Adrenal gland (tissue), 19 donors: ENCODE results near the gene RSPH4A. TPM values are rescaled to one million over a fixed set of nuclear protein-coding genes. Genes with fewer than 3 reads are reported as not detected.

Experiments
- DNase-seq, 7 donors: peaks; one replicate each; pipeline ENCODE4 v3.0.0-alpha.2; 2019 to 2020
- H3K27ac ChIP-seq, 5 donors: fragments of 200-600 bp; sonication (generic) in 4 of 5; 1 replicate in 3 of 5; 2 replicates in 2 of 5; pipeline versions ENCODE4 v1.5.1 to v1.8.0; 2016 to 2020; ENCODE audit warnings: mild to moderate bottlenecking in 1 of 5
- H3K27me3 ChIP-seq: fragments of 200-600 bp; 2 replicates; pipeline ENCODE4 v1.8.0; 2021
- H3K36me3 ChIP-seq, 2 donors: fragments of 200-600 bp; replicated peaks in 1 of 2; 1 replicate in 1 of 2; 2 replicates in 1 of 2; pipeline versions ENCODE4 v1.5.1 to v1.8.0; 2018 to 2022
- H3K4me1 ChIP-seq, 2 donors: fragments of 200-600 bp; replicated peaks in 1 of 2; 1 replicate in 1 of 2; 2 replicates in 1 of 2; pipeline versions ENCODE4 v1.5.1 to v1.8.0; 2018 to 2021
- H3K4me3 ChIP-seq, 4 donors: fragments of 200-600 bp; sonication (generic) in 3 of 4; one replicate each; pipeline ENCODE4 v1.5.1; 2016 to 2018
- H3K9me3 ChIP-seq, 3 donors: fragments of 200-600 bp; sonication (generic) in 1 of 3; replicated peaks in 1 of 3; 1 replicate in 2 of 3; 2 replicates in 1 of 3; pipeline versions ENCODE4 v1.5.1 to v1.8.0; 2016 to 2021
- POLR2A ChIP-seq, 2 donors: fragments of 450-650 bp; IDR thresholded peaks; one replicate each; pipeline ENCODE4 v1.6.1; 2017; ENCODE audit warnings: antibody characterized with exemption in 2 of 2, mild to moderate bottlenecking in 2 of 2, moderate library complexity in 1 of 2
- WGBS, 4 donors: extraction: QIAGEN DNeasy Blood & Tissue Kit in 2 of 4; methylation state at CpG; one replicate each; pipeline versions ENCODE4 v1.1.5 to v1.1.7; 2013 to 2017; 5-methylcytosine and 5-hydroxymethylcytosine counted together
- intact Hi-C, 2 donors: fragments of 100-400 bp; cut with DNase I; formaldehyde crosslinking; loops; one replicate each; pipeline versions ENCODE4 v1.14.1 to v1.15.0; 2022 to 2023
- long read RNA-seq, 10 donors: library from polyadenylated mRNA in 3 of 10; unstranded in 2 of 10; stranded (forward) in 1 of 10; transcript quantifications; one replicate each; pipeline ENCODE4 v2.0.0 and lab custom pipeline, GENCODE V29; 2021 to 2026
- polyA plus RNA-seq, 3 donors: library from polyadenylated mRNA; stranded (reverse); fragments of 200-250 nt in 2 of 3; fragments of 350-450 nt in 1 of 3; fragmentation: Illumina TruSeq in 1 of 3; extraction: RNeasy Lipid Tissue Mini Kit (QIAGEN cat#74804) in 1 of 3; gene quantifications; one replicate each; pipeline ENCODE4 v1.2.3, GENCODE V29; 2013 to 2014
- total RNA-seq, 9 donors: library from RNA; depleted of rRNA in 4 of 9; stranded (reverse); fragments of >200 nt in 4 of 9; fragments of 120-200 nt in 1 of 9; fragmentation: NEBNext Ultra II Directional in 1 of 9; extraction: Animal tissue kit (Norgen Biotek cat#: 25700) in 1 of 9; gene quantifications; one replicate each; pipeline versions ENCODE4 v1.1.0 to v1.2.4, GENCODE V29; 2013 to 2023
- TF ChIP-seq, protein P1 (sequence below), 6 experiments: fragments of 450-650 bp in 4 of 6; fragments of 200-600 bp in 2 of 6; sonication (generic) in 1 of 6; IDR thresholded peaks; 1 replicate in 5 of 6; 2 replicates in 1 of 6; pipeline versions ENCODE4 v1.5.1 to v1.8.0; 2016 to 2021; ENCODE audit warnings: antibody characterized with exemption in 6 of 6, mild to moderate bottlenecking in 2 of 6, moderate library complexity in 1 of 6
- donor health status: healthy with polysubstance abuse.
- donor health status: Bipolar disorder and iron deficiency.
- donor health status: DM: yes; HTN: yes; CAD: no.
- donor health status: DM: no; HTN: no; CAD: no.
- donor health status: DM: no; HTN: no; CAD: no.
- donor health status: DM: yes; HTN: yes; CAD: no.

Gene RSPH4A
- 1 to 10 TPM in 1 of 9 donors, under 1 TPM in 6, not detected in 2; 0.14 to 1.5 (median 0.42) TPM for total RNA-seq
- under 1 TPM; 0.64 to 0.84 (median 0.74) TPM for polyA plus RNA-seq
- long read RNA-seq, donor 1, result 0 reads
- long read RNA-seq, donor 2, result 0 reads
- long read RNA-seq, donor 3, result 0 reads
- long read RNA-seq, donor 4, result 0 reads
- long read RNA-seq, donor 5, result 0 reads
- long read RNA-seq, donor 6, result 0 reads
- long read RNA-seq, donor 7, result 0 reads
- long read RNA-seq, donor 8, result 0 reads
- long read RNA-seq, donor 9, result 0 reads
- long read RNA-seq, donor 10, result 0 reads

DNA sequence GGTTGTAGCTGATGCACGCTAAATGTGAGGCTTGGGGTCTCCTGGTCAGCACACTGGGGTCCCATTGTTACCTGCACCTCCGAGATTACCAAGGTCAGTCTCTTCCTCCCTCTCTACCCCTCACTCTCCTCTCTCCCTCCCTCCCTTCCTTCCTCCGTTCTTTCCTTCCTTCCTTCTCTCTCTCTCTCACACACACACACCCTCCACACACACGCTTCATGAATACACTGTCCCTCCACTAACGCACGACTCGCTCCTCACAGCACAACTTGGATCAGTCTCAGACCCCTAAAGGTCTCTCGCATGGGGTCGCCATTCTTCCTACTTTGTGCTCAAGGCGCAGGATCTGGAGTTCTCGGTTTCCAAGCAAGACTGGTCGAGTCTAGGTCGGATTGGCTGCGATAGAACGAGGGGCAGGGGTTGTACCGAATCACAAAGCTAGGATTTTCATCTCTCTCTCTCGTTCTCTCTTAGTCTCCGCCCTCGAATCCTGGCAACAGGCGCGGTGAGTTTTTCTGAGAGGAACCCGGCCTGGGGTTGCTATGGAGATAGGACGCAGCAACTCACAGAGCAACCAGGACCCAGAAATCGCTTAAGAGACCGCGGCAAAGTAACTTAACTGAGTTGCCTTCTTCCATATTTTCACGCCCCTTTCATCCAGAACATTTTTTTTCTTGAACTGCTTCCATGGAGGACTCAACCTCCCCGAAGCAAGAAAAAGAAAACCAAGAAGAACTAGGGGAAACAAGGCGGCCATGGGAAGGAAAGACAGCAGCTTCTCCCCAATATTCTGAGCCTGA is at the start of gene RSPH4A:
RSPH4A (plus strand) TSS at position 543 of the 800 bp plus-strand sequence; CDS start at position 688, 145 bp downstream.
- TF ChIP-seq, protein P1, sequence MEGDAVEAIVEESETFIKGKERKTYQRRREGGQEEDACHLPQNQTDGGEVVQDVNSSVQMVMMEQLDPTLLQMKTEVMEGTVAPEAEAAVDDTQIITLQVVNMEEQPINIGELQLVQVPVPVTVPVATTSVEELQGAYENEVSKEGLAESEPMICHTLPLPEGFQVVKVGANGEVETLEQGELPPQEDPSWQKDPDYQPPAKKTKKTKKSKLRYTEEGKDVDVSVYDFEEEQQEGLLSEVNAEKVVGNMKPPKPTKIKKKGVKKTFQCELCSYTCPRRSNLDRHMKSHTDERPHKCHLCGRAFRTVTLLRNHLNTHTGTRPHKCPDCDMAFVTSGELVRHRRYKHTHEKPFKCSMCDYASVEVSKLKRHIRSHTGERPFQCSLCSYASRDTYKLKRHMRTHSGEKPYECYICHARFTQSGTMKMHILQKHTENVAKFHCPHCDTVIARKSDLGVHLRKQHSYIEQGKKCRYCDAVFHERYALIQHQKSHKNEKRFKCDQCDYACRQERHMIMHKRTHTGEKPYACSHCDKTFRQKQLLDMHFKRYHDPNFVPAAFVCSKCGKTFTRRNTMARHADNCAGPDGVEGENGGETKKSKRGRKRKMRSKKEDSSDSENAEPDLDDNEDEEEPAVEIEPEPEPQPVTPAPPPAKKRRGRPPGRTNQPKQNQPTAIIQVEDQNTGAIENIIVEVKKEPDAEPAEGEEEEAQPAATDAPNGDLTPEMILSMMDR (IDR thresholded peaks at IDR 0.05), result no peak
- no peak for TF ChIP-seq POLR2A (IDR thresholded peaks at IDR 0.05)
- WGBS, 4 donors, result 0 to 2% (median 1%) methylated on average over 29 of the region's 29 CpGs
- peaks cover 6 to 7% of the 10 kb centered on the region in 2 donors for H3K4me1 ChIP-seq
- intact Hi-C loops, result no loop called here
- no peaks in the 10 kb centered on the region for H3K36me3 ChIP-seq
- peak within 1 kb of the TSS in 3 of 4 donors; percentile 43 to 71 (median 54) for H3K4me3 ChIP-seq
- H3K9me3 ChIP-seq, result no peaks in the 10 kb centered on the region
- H3K27ac ChIP-seq, result peak within 1 kb of the TSS in 2 of 5 donors; percentile 30 to 37
- H3K27me3 ChIP-seq, result no peaks in the 10 kb centered on the region
- DNase-seq, result peak; percentile 92 to 97 (median 95)

DNA sequence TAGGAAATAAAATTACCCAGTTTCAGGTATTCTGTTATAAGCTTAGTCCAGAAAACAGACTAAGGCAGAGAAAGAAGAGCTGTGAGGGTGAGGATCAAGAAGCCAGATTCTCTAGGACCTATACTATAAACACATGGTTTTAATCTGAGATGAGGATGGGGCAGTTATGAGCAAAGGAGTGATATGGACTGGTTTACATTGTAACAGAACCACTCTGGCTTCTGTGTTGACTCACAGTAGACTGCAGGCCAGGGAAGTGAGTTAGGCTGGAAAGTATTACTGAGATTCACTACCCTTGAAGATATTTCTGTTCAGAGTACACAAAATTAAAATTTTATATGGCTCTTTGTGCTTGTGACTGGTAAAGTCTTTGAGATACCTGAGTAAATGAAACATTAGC is 48.2 kb upstream of the RSPH4A start:
- intact Hi-C loops, result loop anchor here in 1 of 2 donors (10.0 kb wide), 1 partner anchor 293 kb away; the partner anchor contains the start of gene TSPYL1
- TF ChIP-seq POLR2A (IDR thresholded peaks at IDR 0.05), result no peak
- TF ChIP-seq, protein P1 (IDR thresholded peaks at IDR 0.05), result no peak
- no peak overlapping the region for H3K27ac ChIP-seq
- no peak overlapping the region for H3K4me3 ChIP-seq
- H3K36me3 ChIP-seq, result no peaks in the 10 kb centered on the region
- peaks cover 16 to 23% of the 10 kb centered on the region in 2 donors for H3K4me1 ChIP-seq
- H3K27me3 ChIP-seq, result no peaks in the 10 kb centered on the region
- no peaks in the 10 kb centered on the region for H3K9me3 ChIP-seq
- no peak for DNase-seq

DNA sequence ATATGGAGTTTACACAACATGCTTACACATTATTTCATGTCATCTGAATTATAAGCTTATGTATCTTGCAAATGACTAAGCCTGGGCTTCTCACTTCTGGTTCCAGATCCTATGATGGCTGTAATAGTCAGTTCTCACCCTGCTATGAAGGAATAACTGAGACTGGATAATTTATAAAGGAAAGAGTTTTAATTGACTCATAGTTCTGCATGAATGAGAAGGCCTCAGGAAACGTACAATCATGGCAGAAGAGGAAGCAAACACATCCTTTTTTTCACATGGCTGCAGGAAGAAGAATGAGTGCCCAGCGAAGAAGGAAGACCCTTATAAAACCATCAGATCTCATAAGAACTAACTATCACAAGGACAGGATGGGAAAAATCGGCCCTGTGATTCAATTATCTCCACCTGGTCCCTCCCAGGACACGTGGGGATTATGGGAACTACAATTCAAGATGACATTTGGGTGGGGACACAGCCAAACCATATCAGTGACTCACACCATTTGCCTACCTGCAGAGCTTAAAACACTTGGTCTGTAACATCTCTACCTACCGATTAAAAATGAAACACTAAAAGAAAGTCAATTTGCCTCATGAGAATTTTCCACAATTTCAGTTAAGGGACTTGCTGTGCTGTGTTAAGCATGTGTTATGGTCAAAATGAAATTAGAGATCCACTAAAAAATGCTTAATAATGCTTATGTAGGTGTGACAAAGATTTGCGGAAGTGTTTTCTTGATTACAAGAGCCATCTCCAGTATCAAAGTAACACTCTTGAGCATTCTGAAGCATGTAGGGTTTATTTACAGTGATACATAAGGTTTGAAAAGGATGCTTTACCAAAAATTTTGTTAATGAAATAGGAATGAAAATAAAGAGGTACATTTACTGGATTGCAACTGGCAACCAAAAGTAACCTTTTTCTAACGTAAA is 47.2 kb upstream of the RSPH4A start:
- 66 to 76% (median 68%) methylated on average over 7 of the region's 7 CpGs for WGBS, 4 donors

More for the DNA sequence above, 47.2 kb upstream of the RSPH4A start:
- Histone ChIP-seq H3K36me3 (no peaks in the 10 kb centered on the region), H3K9me3 (no peaks in the 10 kb centered on the region), H3K4me3 (no peak overlapping the region), H3K27me3 (no peaks in the 10 kb centered on the region), H3K27ac (no peak overlapping the region), H3K4me1 (peaks cover 17 to 25% of the 10 kb centered on the region in 2 donors)
- no peak for TF ChIP-seq POLR2A (IDR thresholded peaks at IDR 0.05)
- TF ChIP-seq, protein P1 (IDR thresholded peaks at IDR 0.05), result no peak
- intact Hi-C loops, result loop anchor here in 1 of 2 donors (10.0 kb wide), 1 partner anchor 294 kb away; the partner anchor contains the start of gene TSPYL1
- DNase-seq, result no peak
